WTC11 (cell line): Measurements from ENCODE around the gene LYRM7.

Source experiments
- ETV6 ChIP-seq: sonication (generic); formaldehyde crosslinking; IDR thresholded peaks from 2 replicates; pipeline ENCODE4 v1.8.1; 2022; ENCODE audit warnings: mild to moderate bottlenecking, missing genetic modification reagents
- JAZF1 ChIP-seq: fragments of 250-450 bp; sonication (Bioruptor Pico); IDR thresholded peaks from 2 replicates; pipeline ENCODE4 v1.9.0; 2021; ENCODE audit warnings: moderate library complexity, mild to moderate bottlenecking, inconsistent platforms
- TF ChIP-seq, protein P1 (sequence below): sonication (generic); formaldehyde crosslinking; IDR thresholded peaks from 2 replicates; pipeline ENCODE4 v1.8.1; 2023; ENCODE audit warnings: mild to moderate bottlenecking, missing genetic modification reagents, moderate library complexity
- TF ChIP-seq, protein P2 (sequence below): fragments of 200-600 bp; IDR thresholded peaks from 2 replicates; pipeline ENCODE4 v1.8.0; 2022; ENCODE audit warnings: antibody characterized with exemption
- TF ChIP-seq, protein P3 (sequence below): sonication (generic); formaldehyde crosslinking; IDR thresholded peaks from 2 replicates; pipeline ENCODE4 v1.8.0; 2022; ENCODE audit warnings: mild to moderate bottlenecking, missing genetic modification reagents
- TF ChIP-seq, protein P4 (sequence below): sonication (generic); formaldehyde crosslinking; IDR thresholded peaks from 2 replicates; pipeline ENCODE4 v1.8.1; 2022; ENCODE audit warnings: missing genetic modification reagents, borderline replicate concordance

DNA sequence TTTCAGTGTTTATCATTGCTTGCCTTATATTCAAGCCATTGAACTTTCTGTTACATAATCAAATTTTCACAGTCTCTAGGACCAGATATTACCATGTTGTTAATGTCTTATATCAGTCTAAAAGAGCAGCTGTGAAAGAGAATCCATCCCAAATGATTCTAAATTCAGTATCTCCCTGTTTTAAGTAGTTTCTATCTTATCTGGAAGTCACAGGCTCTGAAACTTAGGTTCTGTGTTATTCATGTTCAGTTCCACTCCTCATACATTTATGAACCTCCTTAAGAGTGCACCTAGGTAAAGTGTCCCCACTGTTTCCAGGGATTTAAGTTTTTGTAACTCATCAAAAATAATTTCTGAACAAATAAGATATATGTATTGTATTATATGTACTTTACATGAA is 9.7 kb downstream of the LYRM7 start:
- no peak for TF ChIP-seq ETV6
- TF ChIP-seq, protein P1, sequence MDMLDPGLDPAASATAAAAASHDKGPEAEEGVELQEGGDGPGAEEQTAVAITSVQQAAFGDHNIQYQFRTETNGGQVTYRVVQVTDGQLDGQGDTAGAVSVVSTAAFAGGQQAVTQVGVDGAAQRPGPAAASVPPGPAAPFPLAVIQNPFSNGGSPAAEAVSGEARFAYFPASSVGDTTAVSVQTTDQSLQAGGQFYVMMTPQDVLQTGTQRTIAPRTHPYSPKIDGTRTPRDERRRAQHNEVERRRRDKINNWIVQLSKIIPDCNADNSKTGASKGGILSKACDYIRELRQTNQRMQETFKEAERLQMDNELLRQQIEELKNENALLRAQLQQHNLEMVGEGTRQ (CRISPR knock-in tag): no peak
- TF ChIP-seq, protein P2, sequence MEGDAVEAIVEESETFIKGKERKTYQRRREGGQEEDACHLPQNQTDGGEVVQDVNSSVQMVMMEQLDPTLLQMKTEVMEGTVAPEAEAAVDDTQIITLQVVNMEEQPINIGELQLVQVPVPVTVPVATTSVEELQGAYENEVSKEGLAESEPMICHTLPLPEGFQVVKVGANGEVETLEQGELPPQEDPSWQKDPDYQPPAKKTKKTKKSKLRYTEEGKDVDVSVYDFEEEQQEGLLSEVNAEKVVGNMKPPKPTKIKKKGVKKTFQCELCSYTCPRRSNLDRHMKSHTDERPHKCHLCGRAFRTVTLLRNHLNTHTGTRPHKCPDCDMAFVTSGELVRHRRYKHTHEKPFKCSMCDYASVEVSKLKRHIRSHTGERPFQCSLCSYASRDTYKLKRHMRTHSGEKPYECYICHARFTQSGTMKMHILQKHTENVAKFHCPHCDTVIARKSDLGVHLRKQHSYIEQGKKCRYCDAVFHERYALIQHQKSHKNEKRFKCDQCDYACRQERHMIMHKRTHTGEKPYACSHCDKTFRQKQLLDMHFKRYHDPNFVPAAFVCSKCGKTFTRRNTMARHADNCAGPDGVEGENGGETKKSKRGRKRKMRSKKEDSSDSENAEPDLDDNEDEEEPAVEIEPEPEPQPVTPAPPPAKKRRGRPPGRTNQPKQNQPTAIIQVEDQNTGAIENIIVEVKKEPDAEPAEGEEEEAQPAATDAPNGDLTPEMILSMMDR: no peak
- TF ChIP-seq, protein P3, sequence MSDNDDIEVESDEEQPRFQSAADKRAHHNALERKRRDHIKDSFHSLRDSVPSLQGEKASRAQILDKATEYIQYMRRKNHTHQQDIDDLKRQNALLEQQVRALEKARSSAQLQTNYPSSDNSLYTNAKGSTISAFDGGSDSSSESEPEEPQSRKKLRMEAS: no peak
- TF ChIP-seq, protein P4, sequence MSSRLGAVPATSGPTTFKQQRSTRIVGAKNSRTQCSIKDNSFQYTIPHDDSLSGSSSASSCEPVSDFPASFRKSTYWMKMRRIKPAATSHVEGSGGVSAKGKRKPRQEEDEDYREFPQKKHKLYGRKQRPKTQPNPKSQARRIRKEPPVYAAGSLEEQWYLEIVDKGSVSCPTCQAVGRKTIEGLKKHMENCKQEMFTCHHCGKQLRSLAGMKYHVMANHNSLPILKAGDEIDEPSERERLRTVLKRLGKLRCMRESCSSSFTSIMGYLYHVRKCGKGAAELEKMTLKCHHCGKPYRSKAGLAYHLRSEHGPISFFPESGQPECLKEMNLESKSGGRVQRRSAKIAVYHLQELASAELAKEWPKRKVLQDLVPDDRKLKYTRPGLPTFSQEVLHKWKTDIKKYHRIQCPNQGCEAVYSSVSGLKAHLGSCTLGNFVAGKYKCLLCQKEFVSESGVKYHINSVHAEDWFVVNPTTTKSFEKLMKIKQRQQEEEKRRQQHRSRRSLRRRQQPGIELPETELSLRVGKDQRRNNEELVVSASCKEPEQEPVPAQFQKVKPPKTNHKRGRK (CRISPR knock-in tag): no peak
- no peak for TF ChIP-seq JAZF1 (CRISPR knock-in tag)
